B cell (primary cell): ENCODE measurements around the gene KDM7A. TPM values are rescaled to one million over a fixed set of nuclear protein-coding genes. Genes with fewer than 3 reads are reported as not detected.
A peak's percentile ranks its signal among the peaks of the same experiment; 100 is the strongest.

Experiments used
- ATAC-seq: fragments of 200-7000 bp; cut with Tn5 transposase; one replicate; pipeline ENCODE4 v1.10.0; 2021; ENCODE audit warnings: low read depth, mild to moderate bottlenecking, moderate number of reproducible peaks, moderate library complexity
- CTCF ChIA-PET: fragments of 350-600 bp; sonication (Branson Sonifier 250); formaldehyde crosslinking; loops from one replicate; lab custom pipeline; 2021; ENCODE audit warnings: antibody characterized with exemption, inconsistent platforms; lab: Charles Lee
- POLR2A ChIA-PET: fragments of 350-600 bp; sonication (Branson Sonifier 250); formaldehyde crosslinking; loops from one replicate; lab custom pipeline; 2021; ENCODE audit warnings: antibody characterized with exemption; lab: Charles Lee
- DNase-seq: peaks from one replicate; pipeline ENCODE4 v3.0.0; 2013
- H2AFZ ChIP-seq: 2 replicates; pipeline ENCODE4 v1.6.1; 2012; ENCODE audit warnings: mild to moderate bottlenecking, low read depth, low read length; ENCODE audit not compliant: insufficient read depth, poor library complexity, severe bottlenecking
- H3K27ac ChIP-seq, 2 donors: 1 replicate in 1 of 2; 2 replicates in 1 of 2; pipeline ENCODE4 v1.5.1; 2012 to 2013; ENCODE audit warnings: low read length in 2 of 2, mild to moderate bottlenecking in 2 of 2, moderate library complexity in 1 of 2
- H3K27me3 ChIP-seq, 4 experiments: fragments of 200-600 bp in 1 of 4; sonication (generic) in 1 of 4; replicated peaks in 1 of 4; 1 replicate in 2 of 4; 2 replicates in 2 of 4; pipeline versions ENCODE4 v1.6.1 to v1.7.0; 2013 to 2016; ENCODE audit warnings: low read length in 3 of 4, mild to moderate bottlenecking in 2 of 4, mixed read lengths in 1 of 4, moderate library complexity in 1 of 4; ENCODE audit not compliant: insufficient read depth in 4 of 4, control insufficient read depth in 3 of 4; ENCODE audit errors: control extremely low read depth in 1 of 4
- H3K36me3 ChIP-seq, 2 experiments: replicated peaks in 1 of 2; 1 replicate in 1 of 2; 2 replicates in 1 of 2; pipeline versions ENCODE4 v1.6.1 to v1.7.1; 2013; ENCODE audit warnings: low read length in 1 of 2; ENCODE audit not compliant: insufficient read depth in 2 of 2, control insufficient read depth in 1 of 2; ENCODE audit errors: control extremely low read depth in 1 of 2, extremely low read depth in 1 of 2
- H3K4me1 ChIP-seq, 2 donors: fragments of 200-600 bp in 1 of 2; sonication (generic) in 1 of 2; 1 replicate in 1 of 2; 2 replicates in 1 of 2; pipeline versions ENCODE4 v1.5.1 to v1.6.1; 2013 to 2017; ENCODE audit warnings: low read length in 2 of 2; ENCODE audit not compliant: control insufficient read depth in 2 of 2, insufficient read depth in 2 of 2
- H3K4me2 ChIP-seq: replicated peaks from 2 replicates; pipeline ENCODE3; 2012; ENCODE audit warnings: mild to moderate bottlenecking, low read depth, low read length; ENCODE audit not compliant: poor library complexity, severe bottlenecking
- H3K4me3 ChIP-seq, 5 experiments: fragments of 200-600 bp in 1 of 5; sonication (generic) in 1 of 5; 1 replicate in 3 of 5; 2 replicates in 2 of 5; pipeline versions ENCODE4 v1.5.1 to v1.7.0; 2011 to 2016; ENCODE audit warnings: low read length in 4 of 5, mild to moderate bottlenecking in 4 of 5, low read depth in 2 of 5, control low read depth in 1 of 5, moderate library complexity in 1 of 5; ENCODE audit not compliant: insufficient read depth in 1 of 5; ENCODE audit errors: control extremely low read depth in 1 of 5, extremely low read depth in 1 of 5
- H3K79me2 ChIP-seq: fragments of 200-600 bp; sonication (generic); one replicate; pipeline ENCODE4 v1.6.0; 2016; ENCODE audit warnings: low read length; ENCODE audit not compliant: control insufficient read depth, insufficient read depth
- H3K9ac ChIP-seq: fragments of 200-600 bp; sonication (generic); 2 replicates; pipeline ENCODE4 v1.6.1; 2017; ENCODE audit warnings: mild to moderate bottlenecking, low read length, moderate library complexity
- H3K9me3 ChIP-seq, 3 donors: one replicate each; pipeline versions ENCODE4 v1.6.1 to v1.7.1; 2013; ENCODE audit warnings: low read length in 2 of 3; ENCODE audit not compliant: control insufficient read depth in 2 of 3, insufficient read depth in 1 of 3; ENCODE audit errors: control extremely low read depth in 1 of 3
- H4K20me1 ChIP-seq: 2 replicates; pipeline ENCODE4 v1.6.0; 2012; ENCODE audit warnings: mild to moderate bottlenecking, low read length; ENCODE audit not compliant: insufficient read depth, control insufficient read depth, poor library complexity, severe bottlenecking
- H3K27ac Mint-ChIP-seq: one replicate; pipeline ENCODE4 v1.8.0; 2021; ENCODE audit warnings: mixed read lengths
- H3K27me3 Mint-ChIP-seq: one replicate; pipeline ENCODE4 v1.8.0; 2021; ENCODE audit warnings: mixed read lengths
- H3K4me1 Mint-ChIP-seq: one replicate; pipeline ENCODE4 v1.8.0; 2021; ENCODE audit warnings: mixed read lengths
- H3K4me3 Mint-ChIP-seq: one replicate; pipeline ENCODE4 v1.8.0; 2021; ENCODE audit warnings: mixed read lengths
- H3K9me3 Mint-ChIP-seq: one replicate; pipeline ENCODE4 v1.8.0; 2022; ENCODE audit warnings: mixed read lengths; ENCODE audit not compliant: insufficient read depth
- EZH2 ChIP-seq: IDR thresholded peaks from 2 replicates; pipeline ENCODE4 v1.6.1; 2012; ENCODE audit warnings: borderline replicate concordance, low read depth, mild to moderate bottlenecking, moderate library complexity, low read length; ENCODE audit not compliant: insufficient read depth, poor library complexity, severe bottlenecking
- WGBS: methylation state at CpG from one replicate; pipeline ENCODE4 v1.1.5; 2013; ENCODE audit warnings: missing lambda C conversion rate; ENCODE audit not compliant: insufficient coverage; 5-methylcytosine and 5-hydroxymethylcytosine counted together
- intact Hi-C: fragments of 100-400 bp; cut with micrococcal nuclease; formaldehyde crosslinking; loops from one replicate; pipeline ENCODE4 v1.10.0; 2022
- polyA plus RNA-seq: library from polyadenylated mRNA; depleted of rRNA; stranded (reverse); fragments of >200 nt; gene quantifications from 2 replicates; pipeline ENCODE4 v1.2.3, GENCODE V29; 2012
- total RNA-seq, 2 donors: library from RNA; stranded (reverse); fragments of 120-200 nt in 1 of 2; gene quantifications; 1 replicate in 1 of 2; 2 replicates in 1 of 2; pipeline versions ENCODE4 v1.2.3 to v1.2.4, GENCODE V29; 2013 to 2022
- TF ChIP-seq, protein P1 (sequence below): fragments of 200-600 bp; IDR thresholded peaks from one replicate; pipeline ENCODE4 v1.8.0; 2022; ENCODE audit warnings: antibody characterized with exemption, mild to moderate bottlenecking

Gene KDM7A
- total and polyA plus RNA-seq, 2 donors (not counting 1 experiment from before 2014, with no cell fraction given), result 16.1 to 50.8 TPM

GRCh38 chr7:140056431-140057142 lies 120.2 kb downstream of the KDM7A start:
- Histone ChIP-seq H3K27me3 (no peaks in the 10 kb centered on the region), H3K4me1 (peaks cover 46 to 47% of the 10 kb centered on the region in 2 donors), H3K79me2 (peaks cover 74% of the 10 kb centered on the region), H3K9ac (no peak overlapping the region), H3K4me2 (no peak overlapping the region), H3K9me3 (no peaks in the 10 kb centered on the region), H3K4me3 (no peak overlapping the region), H3K27ac (peak overlapping the region in 1 of 2 donors; percentile 81), H3K36me3 (peaks cover 0 to 34% of the 10 kb centered on the region in 2 experiments), H4K20me1 (peaks cover 51% of the 10 kb centered on the region), H2AFZ (no peak overlapping the region)
- ChIA-PET CTCF (no interaction called here), POLR2A (interaction anchor here (0.6 kb wide), 1 partner anchor 1498 kb away, joined by 5 read pairs; no protein-coding TSS in a partner anchor)
- H3K4me3 Mint-ChIP-seq, result no peak overlapping the region
- peaks cover 85% of the 10 kb centered on the region for H3K4me1 Mint-ChIP-seq
- no peaks in the 10 kb centered on the region for H3K27me3 Mint-ChIP-seq
- no peak for DNase-seq
- no peaks in the 10 kb centered on the region for H3K9me3 Mint-ChIP-seq
- peak overlapping the region; percentile 59 for H3K27ac Mint-ChIP-seq
- 95% methylated on average over 2 of the region's 5 CpGs for WGBS
- ATAC-seq, result no peak
- intact Hi-C loops, result no loop called here
- TF ChIP-seq, protein P1, sequence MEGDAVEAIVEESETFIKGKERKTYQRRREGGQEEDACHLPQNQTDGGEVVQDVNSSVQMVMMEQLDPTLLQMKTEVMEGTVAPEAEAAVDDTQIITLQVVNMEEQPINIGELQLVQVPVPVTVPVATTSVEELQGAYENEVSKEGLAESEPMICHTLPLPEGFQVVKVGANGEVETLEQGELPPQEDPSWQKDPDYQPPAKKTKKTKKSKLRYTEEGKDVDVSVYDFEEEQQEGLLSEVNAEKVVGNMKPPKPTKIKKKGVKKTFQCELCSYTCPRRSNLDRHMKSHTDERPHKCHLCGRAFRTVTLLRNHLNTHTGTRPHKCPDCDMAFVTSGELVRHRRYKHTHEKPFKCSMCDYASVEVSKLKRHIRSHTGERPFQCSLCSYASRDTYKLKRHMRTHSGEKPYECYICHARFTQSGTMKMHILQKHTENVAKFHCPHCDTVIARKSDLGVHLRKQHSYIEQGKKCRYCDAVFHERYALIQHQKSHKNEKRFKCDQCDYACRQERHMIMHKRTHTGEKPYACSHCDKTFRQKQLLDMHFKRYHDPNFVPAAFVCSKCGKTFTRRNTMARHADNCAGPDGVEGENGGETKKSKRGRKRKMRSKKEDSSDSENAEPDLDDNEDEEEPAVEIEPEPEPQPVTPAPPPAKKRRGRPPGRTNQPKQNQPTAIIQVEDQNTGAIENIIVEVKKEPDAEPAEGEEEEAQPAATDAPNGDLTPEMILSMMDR, result no peak

- Mint-ChIP-seq H3K9me3 (no peaks in the 10 kb centered on the region), H3K4me1 (peaks cover 77% of the 10 kb centered on the region), H3K27ac (no peak overlapping the region), H3K4me3 (no peak overlapping the region), H3K27me3 (no peaks in the 10 kb centered on the region)
- H3K4me1 ChIP-seq, result peaks cover 39 to 40% of the 10 kb centered on the region in 2 donors
- no peaks in the 10 kb centered on the region for H3K9me3 ChIP-seq
- ATAC-seq, result no peak
- H4K20me1 ChIP-seq, result peaks cover 44% of the 10 kb centered on the region
- H3K27ac ChIP-seq, result peak overlapping the region in 1 of 2 donors; percentile 81
- TF ChIP-seq EZH2, result no peak
- TF ChIP-seq, protein P1, result no peak
- no peak for DNase-seq
- H2AFZ ChIP-seq, result no peak overlapping the region
- H3K27me3 ChIP-seq, result no peaks in the 10 kb centered on the region
- no peak overlapping the region for H3K9ac ChIP-seq
- H3K36me3 ChIP-seq, result peaks cover 0 to 34% of the 10 kb centered on the region in 2 experiments
- ChIA-PET POLR2A (interaction anchor here (0.5 kb wide), 1 partner anchor 165 kb away, joined by 4 read pairs; no protein-coding TSS in a partner anchor), CTCF (no interaction called here)
- no peak overlapping the region for H3K4me3 ChIP-seq
- WGBS, result 100% methylated on average over 2 of the region's 2 CpGs
- intact Hi-C loops, result no loop called here
- H3K4me2 ChIP-seq, result no peak overlapping the region
- peaks cover 71% of the 10 kb centered on the region for H3K79me2 ChIP-seq
Observed at GRCh38 chr7:140055833-140056232, 121.0 kb downstream of the KDM7A start.
